A549 (cell line): Measurements from ENCODE around the gene MUC16. TPM values are rescaled to one million over a fixed set of nuclear protein-coding genes. Genes with fewer than 3 reads are reported as not detected.

Experiments
- ATAC-seq, 2 experiments: fragments of 200-7000 bp in 1 of 2; fragments of >200 bp in 1 of 2; cut with Nextera tagmentation in 1 of 2; cut with Tn5 transposase in 1 of 2; 3 replicates each; pipeline versions ENCODE4 v1.8.0 to v1.9.1; 2018 to 2020; ENCODE audit warnings: mild to moderate bottlenecking in 1 of 2, moderate library complexity in 1 of 2
- CTCF ChIA-PET: fragments of 300-600 bp; sonication (Branson Sonifier 250); formaldehyde crosslinking; extraction: SDS; loops from one replicate; lab custom pipeline; 2021; ENCODE audit warnings: antibody characterized with exemption, inconsistent platforms; lab: Yijun Ruan, JAX
- POLR2A ChIA-PET: fragments of 350-600 bp; formaldehyde crosslinking; extraction: SDS; loops from one replicate; lab custom pipeline; 2021; ENCODE audit warnings: antibody characterized with exemption, inconsistent platforms; lab: Yijun Ruan, JAX
- DNase-seq, 2 experiments: peaks; one replicate each; pipeline versions ENCODE4 v3.0.0 to v3.0.0-alpha.2; 2011 to 2016; ENCODE audit warnings: low read depth in 1 of 2, low spot score in 1 of 2
- FAIRE-seq: peaks from 2 replicates; lab custom pipeline; 2011; peaks lifted over from hg19 to GRCh38; lab: Jason Lieb, UNC
- H3K27ac ChIP-seq, 2 experiments: fragments of >200 bp; sonication (Bioruptor Twin); formaldehyde crosslinking; 3 replicates each; pipeline ENCODE4 v1.5.1; 2016 to 2017
- H3K4me1 ChIP-seq: fragments of >200 bp; sonication (Bioruptor Twin); formaldehyde crosslinking; 3 replicates; pipeline ENCODE4 v1.6.1; 2016
- H3K4me2 ChIP-seq: fragments of >200 bp; sonication (Bioruptor Twin); formaldehyde crosslinking; 3 replicates; pipeline ENCODE4 v1.6.1; 2016
- H3K4me3 ChIP-seq: fragments of >200 bp; sonication (Bioruptor Twin); formaldehyde crosslinking; 3 replicates; pipeline ENCODE4 v1.5.1; 2016
- H3K9me3 ChIP-seq: fragments of >200 bp; sonication (Bioruptor Twin); formaldehyde crosslinking; 3 replicates; pipeline ENCODE4 v1.6.1; 2016
- BHLHE40 ChIP-seq: IDR thresholded peaks from 2 replicates; pipeline ENCODE4 v1.6.1; 2012; ENCODE audit warnings: low read depth, low read length, inconsistent platforms
- CEBPB ChIP-seq, 2 experiments: fragments of >200 bp in 1 of 2; sonication (Bioruptor Twin) in 1 of 2; formaldehyde crosslinking in 1 of 2; IDR thresholded peaks; 2 replicates each; pipeline ENCODE4 v1.6.1; 2012 to 2016
- CHD2 ChIP-seq: fragments of 150-350 bp; IDR thresholded peaks from 2 replicates; pipeline ENCODE4 v1.6.1; 2014; ENCODE audit warnings: low read length; ENCODE audit not compliant: partially characterized antibody
- CTCF ChIP-seq: fragments of >200 bp; sonication (Bioruptor Twin); formaldehyde crosslinking; IDR thresholded peaks from 3 replicates; pipeline ENCODE4 v1.5.1; 2016
- ESRRA ChIP-seq: fragments of 150-350 bp; IDR thresholded peaks from 2 replicates; pipeline ENCODE4 v1.6.1; 2014; ENCODE audit warnings: mild to moderate bottlenecking, low read length, borderline replicate concordance
- FOSL2 ChIP-seq, 2 experiments: fragments of 450-650 bp in 1 of 2; fragments of >200 bp in 1 of 2; sonication (Bioruptor Twin) in 1 of 2; formaldehyde crosslinking; IDR thresholded peaks; 2 replicates each; pipeline versions ENCODE4 v1.5.0 to v1.6.1; 2016 to 2020; ENCODE audit warnings: mild to moderate bottlenecking in 1 of 2, moderate library complexity in 1 of 2
- GATA3 ChIP-seq: IDR thresholded peaks from 2 replicates; pipeline ENCODE4 v1.6.1; 2012; ENCODE audit warnings: borderline replicate concordance
- HES2 ChIP-seq: fragments of >200 bp; sonication (Bioruptor Twin); formaldehyde crosslinking; IDR thresholded peaks from 2 replicates; pipeline ENCODE4 v1.6.1; 2016
- JUN ChIP-seq, 2 experiments: fragments of >200 bp; sonication (Bioruptor Twin); formaldehyde crosslinking; IDR thresholded peaks; 2 replicates in 1 of 2; 3 replicates in 1 of 2; pipeline ENCODE4 v1.6.1; 2016 to 2017
- POLR2A ChIP-seq: IDR thresholded peaks from 2 replicates; pipeline ENCODE4 v1.6.1; 2012; ENCODE audit warnings: mild to moderate bottlenecking, low read length
- POLR2AphosphoS2 ChIP-seq: conservative IDR thresholded peaks from 2 replicates; pipeline ENCODE4 v1.6.1; 2012; ENCODE audit warnings: low read length, improper control_type of control experiment, inconsistent platforms
- RARB ChIP-seq: fragments of 250-450 bp; sonication (Bioruptor Pico); IDR thresholded peaks from 2 replicates; pipeline ENCODE4 v1.8.0; 2021; ENCODE audit warnings: mild to moderate bottlenecking, moderate library complexity
- RCOR1 ChIP-seq: fragments of 150-350 bp; IDR thresholded peaks from 2 replicates; pipeline ENCODE4 v1.6.1; 2014; ENCODE audit warnings: antibody characterized with exemption, low read length, low read depth
- REST ChIP-seq: fragments of 200-600 bp; sonication (generic); IDR thresholded peaks from 2 replicates; pipeline ENCODE4 v1.6.1; 2016; ENCODE audit warnings: antibody characterized with exemption, mild to moderate bottlenecking, moderate library complexity
- RFX5 ChIP-seq: fragments of 450-650 bp; IDR thresholded peaks from 2 replicates; pipeline ENCODE4 v1.7.1; 2014; ENCODE audit warnings: antibody characterized with exemption, mild to moderate bottlenecking, moderate library complexity
- ZNF302 ChIP-seq: fragments of 250-450 bp; sonication (Bioruptor Pico); IDR thresholded peaks from 2 replicates; pipeline ENCODE4 v1.9.0; 2021; ENCODE audit warnings: inconsistent platforms, mild to moderate bottlenecking, moderate library complexity
- WGBS: methylation state at CpG from one replicate; pipeline ENCODE4 v1.1.6; 2017; ENCODE audit errors: missing lambda C conversion rate; 5-methylcytosine and 5-hydroxymethylcytosine counted together
- polyA plus RNA-seq, 4 experiments: library from polyadenylated mRNA; depleted of rRNA in 3 of 4; stranded (reverse); fragments of >200 nt; fragmentation: RNase III in 1 of 4; extraction: RNeasy Plus Mini Kit Qiagen cat#74134 plus additional on column Dnase treatment in 1 of 4; gene quantifications; 2 replicates in 3 of 4; 3 replicates in 1 of 4; pipeline ENCODE4 v1.2.3, GENCODE V29; 2011 to 2017

MUC16 gene
- polyA plus RNA-seq, 2 of the 4 experiments (the other 2 are of a cell fraction) = 0.23 TPM; not detected in 1

GRCh38 chr19:9043524-9043923 lies 33.3 kb upstream of the MUC16 start:
- Histone ChIP-seq H3K4me1 (0 out of 3 replicates have a peak, but pooled peaks cover 4% of the 10 kb centered on the region), H3K4me2 (no peak overlapping the region), H3K27ac (0 out of 6 replicates have a peak overlapping the region, but pooled peaks of 1 of the 2 experiments have one; percentile 7), H3K9me3 (no peaks in the 10 kb centered on the region), H3K4me3 (no peak overlapping the region)
- no peak for FAIRE-seq
- 84% methylated on average over 5 of the region's 5 CpGs for WGBS
- no peak for DNase-seq
- no peak for TF ChIP-seq FOSL2 (IDR thresholded peaks at IDR 0.05)
- TF ChIP-seq FOSL2 (CRISPR knock-in tag; IDR thresholded peaks at IDR 0.05) = 0 out of 2 replicates have a peak, but pooled peaks have one; percentile 24
- no peak for TF ChIP-seq ZNF302 (CRISPR knock-in tag)
- TF ChIP-seq GATA3 = no peak
- CTCF ChIA-PET = interaction anchor here (1.5 kb wide), 1 partner anchor 14 kb away, joined by 4 read pairs; no protein-coding TSS in a partner anchor
- ATAC-seq = no peak
- POLR2A ChIA-PET = no interaction called here

GRCh38 chr19:9041023-9041422 lies 30.8 kb upstream of the MUC16 start:
- no peak for TF ChIP-seq POLR2AphosphoS2
- no peak for TF ChIP-seq CTCF
- TF ChIP-seq REST = no peak
- 0 out of 4 replicates have a peak, but pooled peaks of 1 of the 2 experiments have one; percentile 31 for TF ChIP-seq CEBPB (IDR thresholded peaks at IDR 0.05)
- no peak for TF ChIP-seq JUN (IDR thresholded peaks at IDR 0.05)
- no peak for TF ChIP-seq CHD2
- Histone ChIP-seq H3K9me3 (no peaks in the 10 kb centered on the region), H3K4me1 (0 out of 3 replicates have a peak, but pooled peaks cover 4% of the 10 kb centered on the region), H3K27ac (no peak overlapping the region), H3K4me3 (no peak overlapping the region), H3K4me2 (no peak overlapping the region)
- 94% methylated on average over 8 of the region's 8 CpGs for WGBS
- FAIRE-seq (no peak), ATAC-seq (no peak), DNase-seq (no peak)
- ChIA-PET CTCF (interaction anchor here (1.3 kb wide), 1 partner anchor 9 kb away, joined by 3 read pairs; no protein-coding TSS in a partner anchor), POLR2A (no interaction called here)

GRCh38 chr19:9040131-9040530 lies 29.9 kb upstream of the MUC16 start:
- ATAC-seq (no peak), DNase-seq (no peak), FAIRE-seq (no peak)
- Histone ChIP-seq H3K9me3 (no peaks in the 10 kb centered on the region), H3K27ac (peak overlapping the region; percentile 5 to 47; a peak in 4 of 6 replicates), H3K4me1 (0 out of 3 replicates have a peak, but pooled peaks cover 4% of the 10 kb centered on the region), H3K4me3 (no peak overlapping the region), H3K4me2 (no peak overlapping the region)
- no peak for TF ChIP-seq BHLHE40
- TF ChIP-seq RARB (CRISPR knock-in tag) = no peak
- no peak for TF ChIP-seq RCOR1
- TF ChIP-seq CTCF = no peak
- no peak for TF ChIP-seq CHD2
- TF ChIP-seq REST = no peak
- TF ChIP-seq ESRRA = no peak
- TF ChIP-seq RFX5 = no peak
- no peak for TF ChIP-seq POLR2A
- TF ChIP-seq HES2 = no peak
- ChIA-PET CTCF (interaction anchor here (1.3 kb wide), 1 partner anchor 8 kb away, joined by 3 read pairs; no protein-coding TSS in a partner anchor), POLR2A (no interaction called here)
- 49% methylated on average over 9 of the region's 9 CpGs for WGBS
